CD4-positive, alpha-beta T cell (primary cell): ENCODE results near the gene SULT6B1. TPM values are rescaled to one million over a fixed set of nuclear protein-coding genes. Genes with fewer than 3 reads are reported as not detected.
"Not testable (repeated sequence)": the region's sequence is repeated elsewhere in the genome, so short reads cannot be mapped to it uniquely, and the experiment has no call there.

Experiments
- ATAC-seq: fragments of 200-7000 bp; cut with Tn5 transposase; one replicate; pipeline ENCODE4 v1.10.0; 2022; ENCODE audit warnings: mild to moderate bottlenecking; ENCODE audit not compliant: poor library complexity
- CTCF ChIA-PET: fragments of 350-600 bp; sonication (Branson Sonifier 250); formaldehyde crosslinking; loops from one replicate; lab custom pipeline; 2021; ENCODE audit warnings: antibody characterized with exemption, inconsistent platforms; lab: Charles Lee
- POLR2A ChIA-PET: fragments of 350-600 bp; sonication (Branson Sonifier 250); formaldehyde crosslinking; loops from one replicate; lab custom pipeline; 2021; ENCODE audit warnings: antibody characterized with exemption, inconsistent platforms; lab: Charles Lee
- DNase-seq, 14 experiments: peaks; one replicate each; pipeline ENCODE4 v3.0.0-alpha.2; 2013 to 2020; ENCODE audit warnings: mixed read lengths in 2 of 14
- H3K27ac ChIP-seq, 2 donors: one replicate each; pipeline versions ENCODE4 v1.5.1 to v1.7.0; 2013; ENCODE audit warnings: low read length in 2 of 2, low read depth in 1 of 2, mild to moderate bottlenecking in 1 of 2
- H3K27me3 ChIP-seq, 2 experiments: 1 replicate in 1 of 2; 2 replicates in 1 of 2; pipeline versions ENCODE4 v1.6.1 to v1.7.0; 2013; ENCODE audit warnings: low read length in 2 of 2, control low read depth in 1 of 2, mild to moderate bottlenecking in 1 of 2, moderate library complexity in 1 of 2; ENCODE audit not compliant: insufficient read depth in 2 of 2, control insufficient read depth in 1 of 2
- H3K36me3 ChIP-seq: one replicate; pipeline ENCODE4 v1.6.1; 2013; ENCODE audit warnings: low read length, control low read depth; ENCODE audit not compliant: insufficient read depth
- H3K4me1 ChIP-seq: one replicate; pipeline ENCODE4 v1.6.1; 2013; ENCODE audit warnings: low read length, control low read depth; ENCODE audit not compliant: insufficient read depth
- H3K4me3 ChIP-seq: one replicate; pipeline ENCODE4 v1.5.1; 2013; ENCODE audit warnings: mild to moderate bottlenecking, low read length, moderate library complexity
- H3K9me3 ChIP-seq, 2 experiments: 1 replicate in 1 of 2; 2 replicates in 1 of 2; pipeline versions ENCODE4 v1.6.1 to v1.7.0; 2013; ENCODE audit warnings: low read length in 2 of 2, mild to moderate bottlenecking in 2 of 2, control low read depth in 1 of 2, moderate library complexity in 1 of 2; ENCODE audit not compliant: control insufficient read depth in 1 of 2, insufficient read depth in 1 of 2
- H3K27ac Mint-ChIP-seq: one replicate; pipeline ENCODE4 v1.8.0; 2020; ENCODE audit warnings: mixed read lengths
- H3K27me3 Mint-ChIP-seq: one replicate; pipeline ENCODE4 v1.8.0; 2021; ENCODE audit warnings: mixed read lengths
- H3K36me3 Mint-ChIP-seq: one replicate; pipeline ENCODE4 v1.8.0; 2021; ENCODE audit warnings: low read depth, mixed read lengths
- H3K4me1 Mint-ChIP-seq: one replicate; pipeline ENCODE4 v1.8.0; 2021; ENCODE audit warnings: low read depth, mixed read lengths
- H3K4me3 Mint-ChIP-seq: one replicate; pipeline ENCODE4 v1.8.0; 2020; ENCODE audit warnings: mild to moderate bottlenecking, mixed read lengths
- H3K9me3 Mint-ChIP-seq: one replicate; pipeline ENCODE4 v1.8.0; 2020; ENCODE audit warnings: mixed read lengths
- intact Hi-C, 2 experiments: fragments of 100-400 bp; cut with DNase I in 1 of 2; cut with micrococcal nuclease in 1 of 2; formaldehyde crosslinking; loops; one replicate each; pipeline versions ENCODE4 v1.15.1 to v1.9.0; 2023 to 2025; cut with DNase I, micrococcal nuclease
- total RNA-seq, 174 experiments: library from RNA in 2 of 174; stranded (reverse) in 2 of 174; gene quantifications; one replicate each; pipeline ENCODE4 v1.2.3 and lab custom pipeline; 2021 to 2026
- TF ChIP-seq, protein P1 (sequence below): fragments of 200-600 bp; IDR thresholded peaks from one replicate; pipeline ENCODE4 v1.8.0; 2022; ENCODE audit warnings: antibody characterized with exemption, mild to moderate bottlenecking

The SULT6B1 gene
- total RNA-seq, 2 experiments from 2014 or later, result not detected

DNA sequence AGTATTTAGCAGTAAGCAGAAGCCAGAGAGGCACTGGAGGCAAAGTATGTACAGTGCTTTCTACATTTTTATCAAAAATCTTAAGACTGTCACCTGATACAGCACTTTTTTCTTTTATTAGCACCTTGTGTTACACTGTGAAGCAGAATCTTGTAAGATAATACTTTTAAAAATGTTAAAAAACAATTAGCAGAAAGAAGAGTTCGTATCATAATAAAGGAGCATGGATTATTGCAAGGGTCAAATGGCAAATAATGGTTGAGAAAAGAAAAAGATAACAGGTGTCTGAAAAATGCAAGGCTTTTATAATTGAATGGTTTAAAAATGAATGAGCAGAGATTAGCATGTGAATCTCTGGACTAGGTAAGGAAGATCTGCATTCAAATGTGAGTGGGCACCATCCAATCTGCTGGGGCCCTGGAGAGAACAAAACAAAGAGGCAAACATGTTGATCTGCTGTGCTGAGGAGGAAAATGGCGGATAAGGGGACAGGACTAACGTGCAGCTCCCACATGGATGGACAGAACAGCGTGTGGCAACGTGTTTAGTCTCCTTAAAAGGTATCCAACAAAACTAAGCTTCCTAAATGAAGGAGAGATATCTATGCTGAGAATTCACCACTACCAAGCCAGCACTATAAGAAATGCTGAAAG, 17.3 kb upstream of the SULT6B1 start:
- ChIA-PET CTCF (no interaction called here), POLR2A (no interaction called here)
- Histone ChIP-seq H3K27ac (no peak overlapping the region), H3K9me3 (peaks cover 9 to 34% of the 10 kb centered on the region in 2 experiments), H3K4me3 (no peak overlapping the region), H3K4me1 (no peaks in the 10 kb centered on the region), H3K27me3 (no peaks in the 10 kb centered on the region), H3K36me3 (peaks cover 93% of the 10 kb centered on the region)
- no peak for DNase-seq
- Mint-ChIP-seq H3K27me3 (no peaks in the 10 kb centered on the region), H3K9me3 (peaks cover 34% of the 10 kb centered on the region), H3K27ac (no peak overlapping the region), H3K36me3 (peaks cover 99% of the 10 kb centered on the region), H3K4me3 (no peak overlapping the region), H3K4me1 (peaks cover 43% of the 10 kb centered on the region)
- ATAC-seq, result no peak
- intact Hi-C loops, result no loop called here
- TF ChIP-seq, protein P1, sequence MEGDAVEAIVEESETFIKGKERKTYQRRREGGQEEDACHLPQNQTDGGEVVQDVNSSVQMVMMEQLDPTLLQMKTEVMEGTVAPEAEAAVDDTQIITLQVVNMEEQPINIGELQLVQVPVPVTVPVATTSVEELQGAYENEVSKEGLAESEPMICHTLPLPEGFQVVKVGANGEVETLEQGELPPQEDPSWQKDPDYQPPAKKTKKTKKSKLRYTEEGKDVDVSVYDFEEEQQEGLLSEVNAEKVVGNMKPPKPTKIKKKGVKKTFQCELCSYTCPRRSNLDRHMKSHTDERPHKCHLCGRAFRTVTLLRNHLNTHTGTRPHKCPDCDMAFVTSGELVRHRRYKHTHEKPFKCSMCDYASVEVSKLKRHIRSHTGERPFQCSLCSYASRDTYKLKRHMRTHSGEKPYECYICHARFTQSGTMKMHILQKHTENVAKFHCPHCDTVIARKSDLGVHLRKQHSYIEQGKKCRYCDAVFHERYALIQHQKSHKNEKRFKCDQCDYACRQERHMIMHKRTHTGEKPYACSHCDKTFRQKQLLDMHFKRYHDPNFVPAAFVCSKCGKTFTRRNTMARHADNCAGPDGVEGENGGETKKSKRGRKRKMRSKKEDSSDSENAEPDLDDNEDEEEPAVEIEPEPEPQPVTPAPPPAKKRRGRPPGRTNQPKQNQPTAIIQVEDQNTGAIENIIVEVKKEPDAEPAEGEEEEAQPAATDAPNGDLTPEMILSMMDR, result no peak

DNA sequence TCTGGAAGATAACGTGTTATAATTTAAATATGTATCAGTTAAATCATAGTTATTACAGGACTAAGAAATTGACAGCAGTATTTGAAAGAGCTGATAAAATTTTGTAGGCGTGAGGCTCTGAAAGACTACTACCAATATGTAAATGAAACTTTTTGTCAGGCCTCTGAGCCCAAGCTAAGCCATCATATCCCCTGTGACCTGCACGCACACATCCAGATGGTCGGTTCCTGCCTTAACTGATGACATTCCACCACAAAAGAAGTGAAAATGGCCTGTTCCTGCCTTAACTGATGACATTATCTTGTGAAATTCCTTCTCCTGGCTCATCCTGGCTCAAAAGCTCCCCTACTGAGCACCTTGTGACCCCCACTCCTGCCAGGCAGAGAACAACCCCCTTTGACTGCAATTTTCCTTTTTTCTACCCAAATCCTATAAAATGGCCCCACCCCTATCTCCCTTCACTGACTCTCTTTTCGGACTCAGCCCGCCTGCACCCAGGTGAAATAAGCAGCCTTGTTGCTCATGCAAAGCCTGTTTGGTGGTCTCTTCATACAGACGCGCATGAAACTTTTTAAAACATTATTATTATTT, 16.7 kb upstream of the SULT6B1 start:
- peaks cover 9 to 30% of the 10 kb centered on the region in 2 experiments for H3K9me3 ChIP-seq
- H3K27me3 ChIP-seq, ATAC-seq, intact Hi-C loops, H3K27ac Mint-ChIP-seq, H3K27ac ChIP-seq, DNase-seq, H3K4me3 ChIP-seq, CTCF ChIA-PET, H3K27me3 Mint-ChIP-seq, H3K4me3 Mint-ChIP-seq, H3K4me1 ChIP-seq: not testable (repeated sequence)
- H3K4me1 Mint-ChIP-seq, result peaks cover 50% of the 10 kb centered on the region
- peaks cover 31% of the 10 kb centered on the region for H3K9me3 Mint-ChIP-seq
- POLR2A ChIA-PET, result interaction anchor here (0.6 kb wide), 1 partner anchor 96 kb away, joined by 3 read pairs; no protein-coding TSS in a partner anchor
- peaks cover 90% of the 10 kb centered on the region for H3K36me3 ChIP-seq
- peaks cover 99% of the 10 kb centered on the region for H3K36me3 Mint-ChIP-seq

GRCh38 chr2:37203708-37204107, 15.2 kb upstream of the SULT6B1 start:
- peaks cover 88% of the 10 kb centered on the region for H3K36me3 Mint-ChIP-seq
- TF ChIP-seq, protein P1, result no peak
- H3K9me3 ChIP-seq, result peaks cover 9 to 17% of the 10 kb centered on the region in 2 experiments
- peaks cover 8% of the 10 kb centered on the region for H3K4me1 ChIP-seq
- no peak overlapping the region for H3K4me3 ChIP-seq
- intact Hi-C loops, result loop anchor here in 1 of 2 experiments (5.0 kb wide), 1 partner anchor 46 kb away; the partner anchor contains the start of gene EIF2AK2
- no peaks in the 10 kb centered on the region for H3K27me3 Mint-ChIP-seq
- no peak overlapping the region for H3K27ac ChIP-seq
- no peaks in the 10 kb centered on the region for H3K27me3 ChIP-seq
- peaks cover 59% of the 10 kb centered on the region for H3K4me1 Mint-ChIP-seq
- peaks cover 19% of the 10 kb centered on the region for H3K9me3 Mint-ChIP-seq
- POLR2A ChIA-PET, result interaction anchor here (0.6 to 1.5 kb wide), 2 partner anchors 28 to 51 kb away, joined by 3 read pairs; partner anchors contain the start of genes CEBPZ and NDUFAF7
- H3K36me3 ChIP-seq, result peaks cover 80% of the 10 kb centered on the region
- no peak overlapping the region for H3K4me3 Mint-ChIP-seq
- no peak overlapping the region for H3K27ac Mint-ChIP-seq
- DNase-seq, result no peak
- ATAC-seq, result no peak
- CTCF ChIA-PET, result no interaction called here
